NT2/D1 (cell line): Measurements from ENCODE around the gene GNG13.

Experiments
- SUZ12 ChIP-seq: IDR thresholded peaks from 2 replicates; pipeline ENCODE4 v1.6.1; 2011; ENCODE audit not compliant: insufficient read length, insufficient read depth; ENCODE audit errors: extremely low read depth
- YY1 ChIP-seq: IDR thresholded peaks from 2 replicates; pipeline ENCODE4 v1.6.1; 2011; ENCODE audit not compliant: insufficient read length, insufficient read depth
- ZNF274 ChIP-seq: IDR thresholded peaks from 2 replicates; pipeline ENCODE4 v1.6.1; 2011; ENCODE audit warnings: mild to moderate bottlenecking, low read depth, low read length

DNA sequence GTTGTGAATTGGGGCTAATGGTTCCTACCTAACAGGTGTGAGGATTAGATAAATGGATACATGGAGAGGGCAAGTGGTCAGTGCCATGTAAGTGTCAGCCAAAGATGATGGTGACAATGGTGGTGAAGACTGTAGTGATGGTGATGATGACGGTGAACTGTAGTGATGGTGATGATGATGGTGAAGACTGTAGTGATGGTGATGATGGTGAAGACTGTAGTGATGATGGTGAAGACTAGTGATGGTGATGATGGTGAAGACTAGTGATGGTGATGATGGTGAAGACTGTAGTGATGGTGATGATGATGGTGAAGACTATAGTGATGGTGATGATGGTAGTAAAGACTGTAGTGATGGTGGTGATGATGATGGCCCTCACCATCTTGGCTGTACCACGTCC lies 18.1 kb upstream of the GNG13 start:
- TF ChIP-seq ZNF274 (no peak), YY1 (no peak), SUZ12 (no peak)
